Suprapubic skin (tissue), 4 donors: ENCODE measurements around the gene KMT2B. TPM values are rescaled to one million over a fixed set of nuclear protein-coding genes. Genes with fewer than 3 reads are reported as not detected.

ENCODE experiments used
- DNase-seq, 2 donors: peaks; one replicate each; pipeline ENCODE4 v3.0.0-alpha.2; 2019; ENCODE audit warnings: low spot score in 2 of 2
- H3K27ac ChIP-seq: fragments of 200-600 bp; sonication (generic); one replicate; pipeline ENCODE4 v1.5.1; 2019
- H3K27me3 ChIP-seq: fragments of 200-600 bp; sonication (generic); one replicate; pipeline ENCODE4 v1.5.1; 2019
- H3K36me3 ChIP-seq: fragments of 200-600 bp; sonication (generic); one replicate; pipeline ENCODE4 v1.5.1; 2019
- H3K4me1 ChIP-seq: fragments of 200-600 bp; sonication (generic); one replicate; pipeline ENCODE4 v1.5.1; 2019
- H3K4me3 ChIP-seq: fragments of 200-600 bp; sonication (generic); one replicate; pipeline ENCODE4 v1.5.1; 2019; ENCODE audit warnings: mild to moderate bottlenecking
- H3K9me3 ChIP-seq: fragments of 200-600 bp; sonication (generic); one replicate; pipeline ENCODE4 v1.5.1; 2019
- EP300 ChIP-seq: sonication (generic); formaldehyde crosslinking; IDR thresholded peaks from one replicate; pipeline ENCODE4 v1.6.1; 2017; ENCODE audit warnings: antibody characterized with exemption
- POLR2A ChIP-seq, 2 donors: fragments of 450-650 bp; IDR thresholded peaks; one replicate each; pipeline ENCODE4 v1.6.1; 2017; ENCODE audit warnings: antibody characterized with exemption in 2 of 2, mild to moderate bottlenecking in 2 of 2, moderate library complexity in 2 of 2
- POLR2AphosphoS5 ChIP-seq, 3 donors: sonication (generic); formaldehyde crosslinking; IDR thresholded peaks; one replicate each; pipeline ENCODE4 v1.6.1; 2017; ENCODE audit warnings: antibody characterized with exemption in 3 of 3
- WGBS: methylation state at CpG from one replicate; pipeline ENCODE4 v1.1.5; 2018; 5-methylcytosine and 5-hydroxymethylcytosine counted together
- total RNA-seq, 4 donors: library from RNA; depleted of rRNA; stranded (reverse); fragments of >200 nt; gene quantifications; one replicate each; pipeline ENCODE4 v1.1.0, GENCODE V29; 2016
- TF ChIP-seq, protein P1 (sequence below), 2 donors: fragments of 200-600 bp in 1 of 2; fragments of 450-650 bp in 1 of 2; sonication (generic) in 1 of 2; IDR thresholded peaks; one replicate each; pipeline ENCODE4 v1.5.1; 2016 to 2019; ENCODE audit warnings: antibody characterized with exemption in 2 of 2, mild to moderate bottlenecking in 1 of 2, moderate library complexity in 1 of 2

KMT2B gene
- total RNA-seq, 4 donors from 2014 or later: 31.2 to 66.8 (median 45.2) TPM

DNA sequence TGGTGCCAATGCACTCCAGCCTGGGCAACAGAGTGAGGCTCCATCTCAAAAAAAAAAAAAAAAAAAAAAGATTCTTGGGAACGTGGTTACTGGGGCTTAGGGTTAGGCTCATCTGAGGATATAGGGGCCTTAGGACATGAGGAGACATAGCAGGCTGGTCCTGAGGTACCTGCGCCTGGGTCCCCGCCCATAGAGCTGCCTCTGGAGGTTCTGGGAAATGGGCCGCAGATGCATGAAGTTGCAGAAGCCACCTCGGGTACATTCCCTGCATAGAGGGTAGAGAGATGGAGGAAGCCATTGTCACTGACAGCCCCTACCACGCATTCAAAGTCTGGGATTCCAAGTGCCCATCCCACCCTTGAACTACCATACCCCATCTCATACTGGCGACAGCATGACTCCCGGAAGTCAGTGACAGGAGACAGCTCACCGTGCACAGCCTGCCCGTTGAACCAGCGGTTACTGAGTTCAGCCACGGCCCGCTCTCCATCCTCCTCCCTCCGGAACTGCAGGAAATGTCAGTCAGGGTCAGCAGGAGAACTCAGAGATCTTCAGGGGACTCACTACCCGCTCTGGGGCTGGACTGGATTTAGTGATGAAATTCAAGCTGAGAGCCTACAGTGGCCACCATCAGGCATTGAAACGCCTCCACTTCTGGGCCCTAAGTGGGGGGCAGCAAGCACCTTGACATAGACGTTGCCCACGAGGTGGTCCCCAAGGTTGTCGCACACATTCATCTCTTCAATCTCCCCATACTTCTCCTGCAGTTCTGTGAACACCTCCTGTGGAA lies 26.0 kb downstream of the KMT2B start:
- DNase-seq: no peak
- 91% methylated on average over 19 of the region's 19 CpGs for WGBS
- no peaks in the 10 kb centered on the region for H3K9me3 ChIP-seq
- TF ChIP-seq POLR2A (IDR thresholded peaks at IDR 0.05) (no peak), POLR2AphosphoS5 (IDR thresholded peaks at IDR 0.05) (no peak), EP300 (no peak)
- TF ChIP-seq, protein P1, sequence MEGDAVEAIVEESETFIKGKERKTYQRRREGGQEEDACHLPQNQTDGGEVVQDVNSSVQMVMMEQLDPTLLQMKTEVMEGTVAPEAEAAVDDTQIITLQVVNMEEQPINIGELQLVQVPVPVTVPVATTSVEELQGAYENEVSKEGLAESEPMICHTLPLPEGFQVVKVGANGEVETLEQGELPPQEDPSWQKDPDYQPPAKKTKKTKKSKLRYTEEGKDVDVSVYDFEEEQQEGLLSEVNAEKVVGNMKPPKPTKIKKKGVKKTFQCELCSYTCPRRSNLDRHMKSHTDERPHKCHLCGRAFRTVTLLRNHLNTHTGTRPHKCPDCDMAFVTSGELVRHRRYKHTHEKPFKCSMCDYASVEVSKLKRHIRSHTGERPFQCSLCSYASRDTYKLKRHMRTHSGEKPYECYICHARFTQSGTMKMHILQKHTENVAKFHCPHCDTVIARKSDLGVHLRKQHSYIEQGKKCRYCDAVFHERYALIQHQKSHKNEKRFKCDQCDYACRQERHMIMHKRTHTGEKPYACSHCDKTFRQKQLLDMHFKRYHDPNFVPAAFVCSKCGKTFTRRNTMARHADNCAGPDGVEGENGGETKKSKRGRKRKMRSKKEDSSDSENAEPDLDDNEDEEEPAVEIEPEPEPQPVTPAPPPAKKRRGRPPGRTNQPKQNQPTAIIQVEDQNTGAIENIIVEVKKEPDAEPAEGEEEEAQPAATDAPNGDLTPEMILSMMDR (IDR thresholded peaks at IDR 0.05): no peak
- no peaks in the 10 kb centered on the region for H3K27me3 ChIP-seq
- H3K36me3 ChIP-seq: peaks cover 7% of the 10 kb centered on the region
- peak overlapping the region; percentile 86 for H3K4me3 ChIP-seq
- peaks cover 48% of the 10 kb centered on the region for H3K4me1 ChIP-seq
- H3K27ac ChIP-seq: no peak overlapping the region

DNA sequence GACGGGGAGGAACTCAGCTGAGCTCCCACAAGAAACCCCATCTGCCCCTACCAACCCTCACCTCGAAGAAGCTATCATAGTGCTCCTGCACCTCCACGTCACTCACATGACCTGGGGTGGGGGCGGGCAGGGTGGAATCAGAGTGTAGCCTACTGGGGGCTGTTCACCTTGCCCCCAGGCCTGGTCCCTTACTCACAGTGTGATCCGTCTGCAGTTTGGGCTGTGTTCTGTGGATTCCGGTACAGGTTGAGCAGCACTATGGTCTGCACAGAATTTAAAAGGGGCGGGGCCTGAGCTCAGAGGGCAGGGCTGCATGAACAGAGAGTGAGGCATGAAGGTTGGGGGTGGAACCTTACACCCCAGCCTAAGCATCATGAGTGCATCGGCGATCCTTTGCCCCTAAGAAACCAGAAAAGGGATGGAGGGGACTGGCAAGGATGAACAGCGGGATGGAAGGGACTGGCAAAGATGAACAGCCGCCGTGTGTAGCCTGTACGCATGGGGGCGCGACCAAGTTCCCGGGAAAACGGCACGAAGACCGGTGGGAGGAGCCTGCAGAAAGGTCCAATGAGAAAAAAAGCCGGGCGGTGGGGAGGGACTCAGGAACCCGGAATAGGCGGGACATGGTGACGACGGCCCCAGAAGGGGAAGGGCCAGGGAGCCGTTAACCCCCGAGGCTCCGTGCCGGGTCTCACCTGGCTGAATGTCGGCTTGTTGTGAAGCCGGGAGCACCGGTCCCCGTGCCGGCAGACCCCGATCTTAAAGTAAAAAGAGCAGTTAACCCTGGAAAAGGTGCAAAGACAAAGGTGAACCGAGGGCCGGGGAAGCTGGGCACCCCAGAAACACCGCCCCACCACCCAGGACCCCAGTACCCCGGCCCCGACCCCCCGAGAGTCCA lies 26.9 kb downstream of the KMT2B start:
- H3K27me3 ChIP-seq: no peaks in the 10 kb centered on the region
- peak overlapping the region; percentile 100 for H3K27ac ChIP-seq
- peaks cover 5% of the 10 kb centered on the region for H3K36me3 ChIP-seq
- TF ChIP-seq, protein P1 (IDR thresholded peaks at IDR 0.05): peak in 1 of 2 donors; percentile 27
- TF ChIP-seq POLR2AphosphoS5 (IDR thresholded peaks at IDR 0.05): peak in 1 of 3 donors; percentile 10
- TF ChIP-seq EP300: no peak
- no peak for TF ChIP-seq POLR2A (IDR thresholded peaks at IDR 0.05)
- H3K4me1 ChIP-seq: peaks cover 53% of the 10 kb centered on the region
- peak; percentile 98 to 99 for DNase-seq
- no peaks in the 10 kb centered on the region for H3K9me3 ChIP-seq
- peak overlapping the region; percentile 86 for H3K4me3 ChIP-seq
- WGBS: 7% methylated on average over 39 of the region's 41 CpGs

DNA sequence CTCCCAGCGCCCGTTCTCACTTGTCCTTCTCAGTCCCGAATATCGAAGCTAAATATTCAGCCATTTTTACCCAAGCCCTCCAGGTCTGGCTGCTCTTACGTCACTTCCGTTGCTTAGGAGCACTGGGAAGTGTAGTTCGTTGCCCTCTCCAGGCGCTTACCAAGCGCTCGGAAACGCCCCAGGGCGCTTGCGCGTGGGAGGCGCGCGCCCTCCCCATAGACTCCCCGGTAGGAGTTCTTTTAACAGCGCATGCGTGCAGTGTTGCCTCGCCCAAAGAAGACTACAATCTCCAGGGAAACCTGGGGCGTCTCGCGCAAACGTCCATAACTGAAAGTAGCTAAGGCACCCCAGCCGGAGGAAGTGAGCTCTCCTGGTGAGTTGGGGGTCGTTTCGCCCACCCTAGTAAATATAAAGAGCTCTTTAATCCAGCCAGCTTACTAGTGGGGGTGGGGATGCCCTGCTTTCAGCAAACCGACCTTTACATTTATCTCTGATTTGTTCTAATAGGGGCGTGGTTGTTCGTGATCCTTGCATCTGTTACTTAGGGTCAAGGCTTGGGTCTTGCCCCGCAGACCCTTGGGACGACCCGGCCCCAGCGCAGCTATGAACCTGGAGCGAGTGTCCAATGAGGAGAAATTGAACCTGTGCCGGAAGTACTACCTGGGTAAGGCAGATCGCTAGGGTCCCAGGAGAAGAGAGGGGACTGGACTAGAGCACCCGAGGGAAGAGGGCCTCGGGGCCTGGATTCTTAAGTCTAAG lies 27.7 kb downstream of the KMT2B start, which contains the start of the genes PSENEN and U2AF1L4:
TSS of gene PSENEN (plus strand) at position 324 of the 759 bp plus-strand sequence. CDS start at position 604, 280 bp downstream.
TSS of gene U2AF1L4 (minus strand) at position 91 of the 759 bp plus-strand sequence. CDS start at position 64, 27 bp downstream.
- Histone ChIP-seq H3K4me1 (peaks cover 51% of the 10 kb centered on the region), H3K36me3 (peaks cover 5% of the 10 kb centered on the region)
- peak; percentile 98 to 99 for DNase-seq

DNA sequence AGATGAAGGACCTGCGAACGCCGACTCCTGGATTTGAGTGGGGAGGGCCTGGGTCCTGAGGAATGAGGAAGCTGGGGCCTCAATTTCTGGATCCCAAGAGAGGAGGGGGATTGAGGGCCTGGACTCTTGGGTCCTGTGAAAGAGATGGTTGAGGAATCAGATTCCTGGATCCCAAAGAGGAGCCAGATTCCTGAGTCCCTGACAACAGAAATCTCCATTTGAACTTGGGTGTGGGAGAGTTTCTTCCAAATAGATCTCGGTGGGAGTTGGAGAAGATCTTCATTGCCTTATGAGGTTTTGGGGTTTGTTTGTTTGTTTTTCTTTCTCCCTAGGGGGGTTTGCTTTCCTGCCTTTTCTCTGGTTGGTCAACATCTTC lies 28.3 kb downstream of the KMT2B start:
- TF ChIP-seq POLR2A (IDR thresholded peaks at IDR 0.05) (no peak), POLR2AphosphoS5 (IDR thresholded peaks at IDR 0.05) (no peak)
- TF ChIP-seq, protein P1 (IDR thresholded peaks at IDR 0.05): no peak
- Histone ChIP-seq H3K9me3 (no peaks in the 10 kb centered on the region), H3K27me3 (no peaks in the 10 kb centered on the region), H3K4me3 (peak overlapping the region; percentile 86), H3K36me3 (peaks cover 5% of the 10 kb centered on the region), H3K27ac (peak overlapping the region; percentile 100), H3K4me1 (peaks cover 47% of the 10 kb centered on the region)
- DNase-seq: no peak
- 12% methylated on average over 4 of the region's 4 CpGs for WGBS

More for the DNA sequence above, 27.7 kb downstream of the KMT2B start, which contains the start of the genes PSENEN and U2AF1L4:
- no peaks in the 10 kb centered on the region for H3K27me3 ChIP-seq
- no peaks in the 10 kb centered on the region for H3K9me3 ChIP-seq
- H3K27ac ChIP-seq: peak within 1 kb of the TSS; percentile 100
- TF ChIP-seq, protein P1 (IDR thresholded peaks at IDR 0.05): no peak
- peak in 1 of 2 donors; percentile 22 for TF ChIP-seq POLR2A (IDR thresholded peaks at IDR 0.05)
- peak in 1 of 3 donors; percentile 40 for TF ChIP-seq POLR2AphosphoS5 (IDR thresholded peaks at IDR 0.05)
- 0% methylated on average over 24 of the region's 40 CpGs for WGBS
- peak within 1 kb of the TSS; percentile 86 for H3K4me3 ChIP-seq
